ENCODE results near the gene RIPOR3.
"Not testable (repeated sequence)": the region's sequence is repeated elsewhere in the genome, so short reads cannot be mapped to it uniquely, and the experiment has no call there.

The RIPOR3 gene

GRCh38 chr20:50701041-50701963, 10.0 kb upstream of the RIPOR3 start:
- no peak for DNase-seq

- DNase-seq = no peak
Measured at GRCh38 chr20:50699688-50700087, 8.3 kb upstream of the RIPOR3 start.

GRCh38 chr20:50698255-50698654, 6.9 kb upstream of the RIPOR3 start:
- not testable (repeated sequence) for DNase-seq

- DNase-seq = no peak
Measured at GRCh38 chr20:50695135-50695872, 4.0 kb upstream of the RIPOR3 start.

- DNase-seq = no peak
Measured at GRCh38 chr20:50694379-50695134, 3.2 kb upstream of the RIPOR3 start.

- DNase-seq = no peak
Measured at GRCh38 chr20:50693001-50693400, 1.7 kb upstream of the RIPOR3 start.

- no peak for DNase-seq
Measured at GRCh38 chr20:50692552-50692933, 1.2 kb upstream of the RIPOR3 start.

- no peak for DNase-seq
Measured at GRCh38 chr20:50691573-50692551, 520 bp upstream of the RIPOR3 start.

GRCh38 chr20:50689864-50690649, 1.3 kb downstream of the RIPOR3 start:
- no peak for DNase-seq

GRCh38 chr20:50688256-50688975, 2.9 kb downstream of the RIPOR3 start:
- DNase-seq = no peak

GRCh38 chr20:50686821-50687220, 4.5 kb downstream of the RIPOR3 start:
- no peak for DNase-seq

GRCh38 chr20:50683570-50683969, 7.8 kb downstream of the RIPOR3 start:
- no peak for DNase-seq

- DNase-seq = no peak
Measured at GRCh38 chr20:50682947-50683530, 8.3 kb downstream of the RIPOR3 start.

GRCh38 chr20:50682065-50682464, 9.3 kb downstream of the RIPOR3 start:
- no peak for DNase-seq

- DNase-seq = no peak
Measured at GRCh38 chr20:50681359-50682064, 9.8 kb downstream of the RIPOR3 start.

- DNase-seq = no peak
Measured at GRCh38 chr20:50680105-50680960, 11.0 kb downstream of the RIPOR3 start.

- DNase-seq = no peak
Measured at GRCh38 chr20:50679753-50680104, 11.6 kb downstream of the RIPOR3 start.

GRCh38 chr20:50678169-50678898, 13.0 kb downstream of the RIPOR3 start:
- no peak for DNase-seq
